Gastroesophageal sphincter (tissue), 4 donors: ENCODE results near the gene KCP. TPM values are rescaled to one million over a fixed set of nuclear protein-coding genes. Genes with fewer than 3 reads are reported as not detected.
"Not testable (repeated sequence)": the region's sequence is repeated elsewhere in the genome, so short reads cannot be mapped to it uniquely, and the experiment has no call there.

ENCODE experiments used
- ATAC-seq: fragments of 150-250 bp; one replicate; pipeline ENCODE4 v1.9.1; 2016; ENCODE audit warnings: mild to moderate bottlenecking, moderate library complexity
- H3K27ac ChIP-seq, 4 donors: fragments of 200-600 bp; sonication (generic) in 3 of 4; 1 replicate in 3 of 4; 2 replicates in 1 of 4; pipeline ENCODE4 v1.5.1; 2016 to 2019
- H3K27me3 ChIP-seq: fragments of 200-600 bp; sonication (generic); one replicate; pipeline ENCODE4 v1.5.1; 2019
- H3K36me3 ChIP-seq, 2 donors: fragments of 200-600 bp; sonication (generic); one replicate each; pipeline ENCODE4 v1.5.1; 2019; ENCODE audit warnings: control low read depth in 1 of 2
- H3K4me1 ChIP-seq, 3 donors: fragments of 200-600 bp; sonication (generic); 1 replicate in 2 of 3; 2 replicates in 1 of 3; pipeline ENCODE4 v1.5.1; 2016 to 2019; ENCODE audit warnings: control low read depth in 2 of 3
- H3K4me3 ChIP-seq, 2 donors: fragments of 200-600 bp; sonication (generic); one replicate each; pipeline ENCODE4 v1.5.1; 2019; ENCODE audit warnings: mild to moderate bottlenecking in 1 of 2, moderate library complexity in 1 of 2
- H3K9me3 ChIP-seq, 3 donors: fragments of 200-600 bp; sonication (generic); one replicate each; pipeline ENCODE4 v1.5.1; 2017 to 2019; ENCODE audit warnings: control low read depth in 2 of 3
- EP300 ChIP-seq: sonication (generic); formaldehyde crosslinking; IDR thresholded peaks from one replicate; pipeline ENCODE4 v1.6.1; 2017; ENCODE audit warnings: antibody characterized with exemption, mild to moderate bottlenecking
- POLR2A ChIP-seq, 2 donors: fragments of 450-650 bp; IDR thresholded peaks; one replicate each; pipeline ENCODE4 v1.6.1; 2017; ENCODE audit warnings: antibody characterized with exemption in 2 of 2, mild to moderate bottlenecking in 2 of 2, moderate library complexity in 1 of 2
- POLR2AphosphoS5 ChIP-seq: sonication (generic); formaldehyde crosslinking; IDR thresholded peaks from one replicate; pipeline ENCODE4 v1.6.1; 2017; ENCODE audit warnings: antibody characterized with exemption
- WGBS, 2 donors: methylation state at CpG; one replicate each; pipeline ENCODE4 v1.1.5; 2018; ENCODE audit warnings: low coverage in 1 of 2; 5-methylcytosine and 5-hydroxymethylcytosine counted together
- total RNA-seq, 4 donors: library from RNA; depleted of rRNA; stranded (reverse); fragments of >200 nt; gene quantifications; one replicate each; pipeline ENCODE4 v1.1.0, GENCODE V29; 2016
- TF ChIP-seq, protein P1 (sequence below), 4 experiments: fragments of 200-600 bp in 2 of 4; fragments of 450-650 bp in 2 of 4; sonication (generic) in 1 of 4; IDR thresholded peaks; one replicate each; pipeline ENCODE4 v1.5.1; 2017 to 2019; ENCODE audit warnings: antibody characterized with exemption in 4 of 4, mild to moderate bottlenecking in 2 of 4, moderate library complexity in 2 of 4

Gene KCP
- total RNA-seq, 4 donors from 2014 or later = 0.31 to 0.67 TPM; not detected in 2

DNA sequence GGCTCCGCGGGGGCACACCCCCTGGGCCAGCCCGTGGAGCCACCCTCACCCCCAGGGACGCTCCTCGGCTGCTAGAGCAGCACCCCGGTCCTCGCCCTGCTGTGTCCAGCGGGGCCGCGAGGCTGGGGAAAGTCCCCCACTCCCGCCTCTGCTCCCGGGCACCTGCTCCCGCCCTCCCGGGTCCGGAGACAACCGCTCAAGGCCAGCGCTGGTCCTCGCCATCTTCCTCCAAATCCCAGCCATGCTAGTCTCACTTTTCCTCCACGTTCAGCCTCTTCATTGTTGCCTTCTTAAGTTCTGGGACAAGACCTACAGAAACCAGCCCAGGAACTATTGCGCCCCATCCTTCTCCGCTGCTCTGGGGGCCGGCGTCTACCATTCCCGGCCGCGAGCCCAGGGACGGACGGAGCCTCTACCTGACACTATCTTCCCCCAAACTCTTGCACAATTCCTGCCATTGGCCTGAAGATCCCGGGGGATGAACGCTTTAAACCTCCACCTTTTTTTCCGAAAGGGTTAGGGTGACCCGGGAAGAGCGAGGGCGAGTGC lies 4.8 kb upstream of the KCP start:
- no peak for ATAC-seq
- Histone ChIP-seq H3K27ac (no peak overlapping the region), H3K4me1 (peaks cover 0 to 20% (median 6%) of the 10 kb centered on the region in 3 donors), H3K27me3 (peaks cover 60% of the 10 kb centered on the region), H3K9me3 (no peaks in the 10 kb centered on the region), H3K4me3 (peak overlapping the region in 1 of 2 donors; percentile 37), H3K36me3 (no peaks in the 10 kb centered on the region)
- 1% methylated on average over 10 of the region's 34 CpGs; no CpG with 5 or more reads in 1 of the 2 donors for WGBS, 2 donors
- TF ChIP-seq POLR2A (IDR thresholded peaks at IDR 0.05) = no peak
- no peak for TF ChIP-seq POLR2AphosphoS5
- no peak for TF ChIP-seq EP300
- TF ChIP-seq, protein P1, sequence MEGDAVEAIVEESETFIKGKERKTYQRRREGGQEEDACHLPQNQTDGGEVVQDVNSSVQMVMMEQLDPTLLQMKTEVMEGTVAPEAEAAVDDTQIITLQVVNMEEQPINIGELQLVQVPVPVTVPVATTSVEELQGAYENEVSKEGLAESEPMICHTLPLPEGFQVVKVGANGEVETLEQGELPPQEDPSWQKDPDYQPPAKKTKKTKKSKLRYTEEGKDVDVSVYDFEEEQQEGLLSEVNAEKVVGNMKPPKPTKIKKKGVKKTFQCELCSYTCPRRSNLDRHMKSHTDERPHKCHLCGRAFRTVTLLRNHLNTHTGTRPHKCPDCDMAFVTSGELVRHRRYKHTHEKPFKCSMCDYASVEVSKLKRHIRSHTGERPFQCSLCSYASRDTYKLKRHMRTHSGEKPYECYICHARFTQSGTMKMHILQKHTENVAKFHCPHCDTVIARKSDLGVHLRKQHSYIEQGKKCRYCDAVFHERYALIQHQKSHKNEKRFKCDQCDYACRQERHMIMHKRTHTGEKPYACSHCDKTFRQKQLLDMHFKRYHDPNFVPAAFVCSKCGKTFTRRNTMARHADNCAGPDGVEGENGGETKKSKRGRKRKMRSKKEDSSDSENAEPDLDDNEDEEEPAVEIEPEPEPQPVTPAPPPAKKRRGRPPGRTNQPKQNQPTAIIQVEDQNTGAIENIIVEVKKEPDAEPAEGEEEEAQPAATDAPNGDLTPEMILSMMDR (IDR thresholded peaks at IDR 0.05) = no peak

DNA sequence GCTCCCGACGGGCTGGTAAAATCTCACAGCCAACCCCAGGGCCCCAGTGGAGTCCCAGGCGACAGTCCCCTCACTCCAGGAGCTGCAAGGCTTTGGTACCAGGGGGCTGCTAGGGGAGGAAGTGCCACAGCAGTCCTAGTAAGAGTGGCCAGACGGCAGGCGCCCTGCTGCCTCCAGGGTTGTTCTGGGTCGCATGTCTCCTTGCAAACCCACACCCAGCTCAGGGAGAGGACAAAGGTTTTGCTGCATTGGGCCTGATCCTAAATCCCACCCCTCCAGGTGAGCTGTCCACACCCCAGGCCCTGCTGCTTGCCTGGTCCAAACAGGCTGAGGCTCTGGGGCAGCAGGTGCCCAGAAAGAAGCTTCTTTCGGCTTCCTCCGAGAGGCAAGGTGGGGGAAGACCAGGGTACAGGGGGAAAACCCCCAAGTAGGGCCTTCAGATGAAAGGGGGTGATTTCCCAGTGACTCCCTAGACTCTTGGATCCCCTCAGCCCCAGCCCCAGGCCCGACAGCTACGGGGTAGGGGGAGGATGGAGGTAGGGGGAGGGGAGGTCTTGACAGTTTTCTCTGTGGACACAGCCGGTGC lies 4.2 kb upstream of the KCP start:
- no peak for ATAC-seq
- Histone ChIP-seq H3K4me1 (peaks cover 0 to 27% (median 12%) of the 10 kb centered on the region in 3 donors), H3K27ac (no peak overlapping the region), H3K9me3 (no peaks in the 10 kb centered on the region), H3K4me3 (peak overlapping the region in 1 of 2 donors; percentile 37), H3K27me3 (peaks cover 67% of the 10 kb centered on the region), H3K36me3 (no peaks in the 10 kb centered on the region)
- WGBS, 2 donors = 63 to 64% methylated on average over 2 to 3 of the region's 11 CpGs
- no peak for TF ChIP-seq EP300
- TF ChIP-seq POLR2AphosphoS5 = no peak
- no peak for TF ChIP-seq POLR2A (IDR thresholded peaks at IDR 0.05)
- TF ChIP-seq, protein P1 (IDR thresholded peaks at IDR 0.05) = no peak

DNA sequence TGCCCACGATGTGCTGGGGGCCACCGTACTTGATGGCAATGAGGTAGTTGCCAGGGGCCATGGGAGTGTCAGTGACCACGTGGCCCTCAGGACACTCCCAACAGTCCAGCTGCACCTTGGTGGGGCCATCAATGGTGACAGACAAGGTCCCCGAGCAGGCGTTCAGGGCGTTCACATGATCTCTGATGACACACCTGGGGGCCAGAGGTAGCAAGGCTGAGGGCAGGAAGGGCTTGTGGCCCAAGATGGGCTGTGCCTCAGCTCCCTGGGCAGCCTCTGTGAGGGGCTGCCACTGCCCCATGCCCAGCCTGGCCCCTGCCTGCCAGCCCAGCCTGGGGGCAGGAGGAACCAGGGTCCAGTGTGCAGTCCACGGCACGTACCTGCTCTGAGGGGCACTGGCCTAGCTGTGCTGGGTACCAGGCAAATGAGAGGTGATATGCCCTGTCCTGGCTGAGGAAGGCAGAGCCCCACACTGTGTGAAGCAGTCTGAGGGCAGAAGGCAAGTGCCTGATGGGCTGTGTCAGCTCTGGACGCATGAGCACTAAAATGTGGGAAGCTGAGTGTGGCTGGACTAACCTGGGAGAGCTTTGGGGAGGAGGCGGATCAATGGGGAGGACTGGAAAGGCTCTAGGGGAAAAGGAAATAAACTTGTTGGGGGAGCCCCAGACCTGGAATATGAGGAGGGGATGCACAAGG lies 3.5 kb upstream of the KCP start:
- Histone ChIP-seq H3K9me3 (no peaks in the 10 kb centered on the region), H3K4me1 (peaks cover 0 to 33% (median 12%) of the 10 kb centered on the region in 3 donors), H3K36me3 (no peaks in the 10 kb centered on the region), H3K27me3 (peaks cover 74% of the 10 kb centered on the region), H3K27ac (no peak overlapping the region), H3K4me3 (no peak overlapping the region)
- no peak for TF ChIP-seq EP300
- no peak for TF ChIP-seq POLR2AphosphoS5
- TF ChIP-seq POLR2A (IDR thresholded peaks at IDR 0.05) = no peak
- TF ChIP-seq, protein P1 (IDR thresholded peaks at IDR 0.05) = no peak
- WGBS, 2 donors = 83% methylated on average over 1 of the region's 10 CpGs; no CpG with 5 or more reads in 1 of the 2 donors
- ATAC-seq = no peak

DNA sequence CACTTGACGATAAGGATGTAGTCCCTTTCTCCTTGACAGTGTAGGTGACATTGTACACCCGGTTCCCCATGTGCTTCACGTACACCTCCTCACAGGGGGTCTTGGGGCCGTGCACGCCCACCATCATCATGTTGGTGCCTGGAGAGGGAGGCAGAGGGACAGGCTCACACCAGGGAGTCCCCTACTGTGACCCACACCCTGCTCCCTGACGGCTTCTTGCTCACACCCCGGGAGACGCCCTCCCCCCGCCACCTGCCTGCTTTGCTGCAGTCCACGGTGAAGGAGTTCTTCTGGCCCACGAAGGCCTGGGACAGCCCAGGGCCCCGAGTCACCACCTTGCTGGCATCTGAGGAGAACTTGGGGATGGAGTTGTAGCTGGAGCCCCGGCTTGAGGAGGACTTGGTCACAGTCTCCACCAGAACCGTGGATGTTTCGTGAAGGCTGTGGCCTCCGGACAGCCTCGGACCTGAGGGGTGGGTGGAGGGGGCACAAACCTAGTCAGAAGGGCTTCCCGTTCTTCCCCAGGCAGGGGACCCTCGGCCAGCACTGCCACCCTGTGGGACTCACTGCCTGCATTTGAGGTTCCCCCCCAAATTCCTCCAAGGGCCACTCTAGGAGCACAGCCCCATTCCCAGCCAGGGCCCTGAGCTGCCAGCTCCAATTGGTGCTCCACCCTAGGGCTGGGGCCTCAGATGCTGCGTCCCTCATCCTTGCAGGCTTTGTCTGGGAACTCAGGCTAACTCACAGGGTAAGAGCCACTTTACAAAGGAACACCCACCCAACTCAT lies 2.4 kb upstream of the KCP start:
- peaks cover 79% of the 10 kb centered on the region for H3K27me3 ChIP-seq
- ATAC-seq = not testable (repeated sequence)

DNA sequence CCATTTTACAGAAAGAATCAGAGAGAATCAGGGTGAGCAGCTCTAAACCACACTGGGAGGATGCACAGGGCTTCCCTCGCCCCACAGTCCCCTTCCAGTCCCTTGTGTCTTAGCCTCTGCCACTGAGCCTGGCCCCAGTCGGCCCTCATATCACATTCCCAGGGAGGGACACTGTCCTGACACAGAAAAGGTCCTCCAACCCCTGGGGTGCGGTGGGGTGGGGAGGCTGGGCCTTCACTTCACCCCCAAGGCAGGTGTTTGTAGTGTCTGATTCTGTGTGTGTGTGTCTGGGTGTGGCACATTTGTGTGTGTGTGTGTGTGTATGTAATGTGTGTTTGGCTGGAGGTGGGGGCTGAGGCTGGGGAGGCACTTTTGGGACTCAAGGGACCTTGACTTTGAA lies 1.8 kb upstream of the KCP start:
- H3K27me3 ChIP-seq = peaks cover 82% of the 10 kb centered on the region
- H3K27ac ChIP-seq = no peak overlapping the region
- no peaks in the 10 kb centered on the region for H3K9me3 ChIP-seq
- no peaks in the 10 kb centered on the region for H3K36me3 ChIP-seq
- TF ChIP-seq EP300 = no peak
- TF ChIP-seq, protein P1 (IDR thresholded peaks at IDR 0.05) = no peak
- H3K4me3 ChIP-seq = no peak overlapping the region
- WGBS, 2 donors = 58 to 100% methylated on average over 1 to 2 of the region's 3 CpGs
- H3K4me1 ChIP-seq = peaks cover 0 to 33% (median 12%) of the 10 kb centered on the region in 3 donors
- ATAC-seq = no peak

More for the DNA sequence above, 2.4 kb upstream of the KCP start:
- WGBS, 2 donors = no CpG with 5 or more reads among the region's 20 CpGs
- H3K9me3 ChIP-seq, H3K36me3 ChIP-seq, H3K27ac ChIP-seq, H3K4me3 ChIP-seq: not testable (repeated sequence)
- H3K4me1 ChIP-seq = peaks cover 0 to 33% (median 12%) of the 10 kb centered on the region in 3 donors
